Measurements from ENCODE around the gene PPM1N.

PPM1N gene

DNA sequence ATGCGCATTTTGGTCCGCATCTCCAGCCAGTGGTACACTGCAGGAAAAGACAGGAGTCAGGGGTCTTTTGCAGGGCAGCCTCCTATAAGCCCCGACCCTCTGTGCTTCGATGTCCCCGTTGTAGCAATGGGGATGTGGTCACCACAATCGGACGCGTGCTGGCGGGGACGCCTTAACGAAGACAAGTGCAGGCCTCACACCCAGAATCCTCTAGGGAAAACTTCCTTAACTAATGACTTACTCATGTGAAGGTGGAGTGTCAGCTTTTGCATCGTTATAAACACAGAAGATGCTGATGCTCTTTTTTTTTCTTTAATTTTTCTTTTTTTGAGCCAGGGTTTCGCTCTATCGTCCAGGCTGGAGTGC lies 31.2 kb downstream of the PPM1N start:
- no peak for DNase-seq (ENCODE audit: low spot score)

DNA sequence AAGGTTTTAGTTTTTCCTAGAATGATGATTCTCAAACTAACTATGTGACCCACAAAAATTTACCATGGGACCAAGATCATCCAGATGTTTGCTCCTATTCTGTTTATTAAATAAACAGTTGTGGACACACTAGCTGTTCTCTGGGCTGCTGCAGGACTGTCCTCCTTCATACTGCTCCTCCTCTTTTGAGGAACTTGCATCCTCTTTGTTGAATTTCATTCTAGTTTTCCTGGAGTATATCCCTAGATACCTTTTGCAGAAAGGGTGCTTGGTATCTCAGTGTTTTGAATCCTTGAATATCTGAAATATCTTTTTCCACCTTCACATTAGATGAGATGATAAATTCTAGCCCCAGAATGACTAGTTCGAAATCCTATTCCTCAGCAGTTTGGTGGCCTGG lies 33.1 kb downstream of the PPM1N start:
- DNase-seq (ENCODE audit: low spot score): no peak

- DNase-seq (ENCODE audit: low spot score): no peak
These were observed 41.2 kb downstream of the PPM1N start for GRCh38 chr19:45539459-45539858.

DNA sequence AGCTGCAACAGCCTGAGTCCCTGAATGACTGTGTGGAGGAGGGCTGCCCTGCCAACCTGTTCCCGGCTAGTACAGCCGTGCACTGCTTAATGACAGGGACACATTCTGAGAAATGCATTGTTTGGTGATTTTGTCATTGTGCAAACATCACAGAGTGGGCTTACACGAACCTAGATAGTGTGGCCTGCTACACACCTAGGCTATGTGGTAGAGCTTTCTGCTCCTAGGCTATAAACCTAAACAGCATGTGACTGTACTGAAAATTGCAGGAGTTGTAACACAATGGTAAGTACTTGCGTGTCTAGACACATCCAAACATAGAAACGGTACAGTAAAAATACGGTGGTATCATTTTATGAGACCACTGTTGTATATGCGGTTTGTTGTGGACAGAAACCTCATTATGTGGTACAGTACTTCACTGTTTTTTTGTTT lies 44.0 kb downstream of the PPM1N start:
- DNase-seq (ENCODE audit: low spot score): no peak

GRCh38 chr19:45547211-45547770 lies 49.0 kb downstream of the PPM1N start:
- no peak for DNase-seq (ENCODE audit: low spot score)

- no peak for DNase-seq (ENCODE audit: low spot score)
These were observed 49.8 kb downstream of the PPM1N start for GRCh38 chr19:45547965-45548609.

Measured in putamen (tissue), 1 donor.